ENCODE data around the gene TST.
A peak's percentile ranks its signal among the peaks of the same experiment; 100 is the strongest.

The TST gene

DNA sequence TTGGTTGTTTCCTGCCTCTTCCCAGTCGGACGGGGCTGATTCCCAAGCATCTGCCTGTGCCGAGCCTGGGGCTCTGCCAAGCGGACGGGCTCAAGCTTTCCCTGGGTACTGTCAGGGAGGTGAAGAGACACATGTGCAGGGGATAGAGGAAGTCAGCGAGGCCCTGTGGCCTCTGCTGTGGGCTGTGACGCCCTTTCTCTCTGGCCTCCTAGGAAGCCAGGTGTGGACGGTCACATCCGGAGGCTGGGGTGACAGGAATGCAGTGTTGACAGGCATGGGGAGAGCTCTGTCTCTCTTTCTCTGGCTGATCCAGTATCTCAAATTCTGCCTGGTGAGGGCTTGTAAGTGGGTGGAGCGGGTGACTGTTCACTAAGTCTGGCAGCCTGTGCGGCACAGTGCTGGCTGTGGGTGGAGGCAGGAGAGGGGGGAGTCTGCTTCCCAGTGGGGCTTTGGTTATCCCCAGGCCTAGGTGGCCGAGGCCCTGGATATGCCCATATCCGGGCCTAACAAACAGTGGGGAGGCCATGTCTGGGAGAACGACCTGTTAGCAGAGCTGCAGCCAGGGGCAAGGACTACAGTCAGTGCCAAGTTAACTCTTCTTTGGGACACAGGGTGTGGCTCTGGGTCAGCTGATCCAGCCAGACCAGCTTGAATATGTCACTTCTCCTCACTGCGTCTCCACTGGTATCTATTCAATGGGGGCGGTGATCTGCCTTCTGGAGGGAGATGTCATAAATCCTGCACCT, 34.2 kb upstream of the TST start:
- FAIRE-seq (no peak), DNase-seq (ENCODE audit: insufficient read length, low spot score) (no peak)
- TF ChIP-seq, protein P1, sequence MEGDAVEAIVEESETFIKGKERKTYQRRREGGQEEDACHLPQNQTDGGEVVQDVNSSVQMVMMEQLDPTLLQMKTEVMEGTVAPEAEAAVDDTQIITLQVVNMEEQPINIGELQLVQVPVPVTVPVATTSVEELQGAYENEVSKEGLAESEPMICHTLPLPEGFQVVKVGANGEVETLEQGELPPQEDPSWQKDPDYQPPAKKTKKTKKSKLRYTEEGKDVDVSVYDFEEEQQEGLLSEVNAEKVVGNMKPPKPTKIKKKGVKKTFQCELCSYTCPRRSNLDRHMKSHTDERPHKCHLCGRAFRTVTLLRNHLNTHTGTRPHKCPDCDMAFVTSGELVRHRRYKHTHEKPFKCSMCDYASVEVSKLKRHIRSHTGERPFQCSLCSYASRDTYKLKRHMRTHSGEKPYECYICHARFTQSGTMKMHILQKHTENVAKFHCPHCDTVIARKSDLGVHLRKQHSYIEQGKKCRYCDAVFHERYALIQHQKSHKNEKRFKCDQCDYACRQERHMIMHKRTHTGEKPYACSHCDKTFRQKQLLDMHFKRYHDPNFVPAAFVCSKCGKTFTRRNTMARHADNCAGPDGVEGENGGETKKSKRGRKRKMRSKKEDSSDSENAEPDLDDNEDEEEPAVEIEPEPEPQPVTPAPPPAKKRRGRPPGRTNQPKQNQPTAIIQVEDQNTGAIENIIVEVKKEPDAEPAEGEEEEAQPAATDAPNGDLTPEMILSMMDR (IDR thresholded peaks at IDR 0.05; ENCODE audit: insufficient read depth, missing control alignments) = no peak

DNA sequence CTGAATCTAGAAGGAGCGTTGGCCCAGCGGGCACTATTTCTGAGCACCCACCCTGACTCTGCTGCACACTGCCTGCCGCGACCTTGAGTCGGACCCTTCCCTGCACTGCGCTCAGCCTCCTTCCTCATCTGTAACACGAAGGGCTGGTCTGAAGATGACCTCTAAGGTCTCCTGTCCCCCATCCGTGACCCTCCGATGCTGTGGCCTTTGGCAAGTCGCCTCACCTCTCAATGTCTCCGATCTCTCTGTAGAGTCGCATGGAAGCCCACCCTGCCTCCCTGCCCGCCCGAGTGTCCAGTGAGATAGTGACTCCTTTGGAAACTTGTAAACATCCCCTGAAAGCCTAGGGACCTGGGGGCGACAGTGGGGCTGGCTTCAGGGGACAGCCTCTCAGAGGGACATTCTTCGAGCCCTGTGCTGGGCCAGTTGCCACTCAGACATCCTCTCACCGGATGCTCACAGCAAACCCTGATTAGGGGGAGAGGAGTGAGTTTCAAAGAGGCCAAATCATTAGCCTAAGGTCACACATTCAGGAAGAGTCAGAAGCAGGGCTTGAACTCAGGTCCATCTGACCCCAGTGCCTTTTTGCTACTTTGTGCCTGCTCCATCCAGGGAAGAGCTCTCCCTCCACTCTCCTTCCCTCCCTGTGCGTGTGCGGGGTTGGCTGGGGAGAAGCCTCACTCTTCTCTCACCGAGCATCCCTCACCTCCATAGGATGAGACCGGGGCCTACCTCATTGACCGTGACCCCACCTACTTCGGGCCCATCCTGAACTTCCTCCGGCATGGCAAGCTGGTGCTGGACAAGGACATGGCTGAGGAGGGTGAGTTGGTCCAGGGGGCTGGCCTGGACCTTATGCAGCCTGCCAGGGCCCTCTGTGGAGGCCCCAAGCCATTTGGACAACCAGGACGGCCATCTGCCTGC, 33.4 kb upstream of the TST start:
- TF ChIP-seq, protein P1 (IDR thresholded peaks at IDR 0.05; ENCODE audit: insufficient read depth, missing control alignments) = no peak
- DNase-seq (ENCODE audit: insufficient read length, low spot score) (no peak), FAIRE-seq (no peak)

DNA sequence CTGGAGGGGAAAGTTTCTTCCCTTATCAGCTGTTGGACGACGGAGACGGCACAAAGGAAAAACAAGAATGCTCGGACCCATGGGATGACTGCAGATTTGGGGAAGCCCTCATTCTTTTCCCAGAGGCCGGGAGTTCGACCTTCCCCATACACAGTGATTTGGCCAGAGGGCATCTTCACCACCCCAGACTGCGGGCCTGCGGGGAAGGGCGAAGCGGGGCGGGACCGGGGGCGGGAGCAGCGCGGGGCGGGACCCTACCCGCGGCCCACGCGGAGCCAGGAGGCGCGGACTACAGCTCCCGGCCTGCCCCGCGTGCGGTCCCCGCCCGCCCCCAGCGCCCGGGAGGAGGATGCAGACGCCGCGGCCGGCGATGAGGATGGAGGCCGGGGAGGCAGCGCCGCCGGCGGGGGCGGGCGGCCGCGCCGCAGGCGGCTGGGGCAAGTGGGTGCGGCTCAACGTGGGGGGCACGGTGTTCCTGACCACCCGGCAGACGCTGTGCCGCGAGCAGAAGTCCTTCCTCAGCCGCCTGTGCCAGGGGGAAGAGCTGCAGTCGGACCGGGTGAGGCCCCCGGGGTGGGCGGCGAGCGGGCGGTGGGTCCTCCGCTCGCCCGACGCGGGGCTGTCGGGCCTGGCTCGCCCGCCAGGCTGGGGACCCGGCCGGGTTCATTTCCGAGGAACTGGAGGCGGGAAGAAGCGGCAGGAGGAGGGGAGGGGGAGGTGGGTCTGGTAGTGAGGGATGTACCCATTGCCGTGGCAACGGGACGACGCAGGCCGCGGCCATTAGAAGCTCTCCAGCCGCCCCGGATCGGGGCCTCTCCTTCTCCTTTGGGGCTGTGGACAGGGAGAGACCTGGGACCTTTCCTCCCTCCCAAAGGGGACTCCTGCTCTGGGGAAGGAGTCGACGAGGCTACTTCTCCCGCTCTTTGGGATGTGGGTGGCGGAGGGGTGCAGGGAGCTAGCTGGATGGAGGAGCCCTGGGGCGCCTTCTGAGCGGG, 32.4 kb upstream of the TST start, which contains the start of gene KCTD17:
Gene KCTD17, plus strand, starts transcription at position 352 of the 995 bp plus-strand sequence. Its CDS starts 19 bp downstream, at position 371.
- TF ChIP-seq, protein P1 (IDR thresholded peaks at IDR 0.05; ENCODE audit: insufficient read depth, missing control alignments) = no peak
- DNase-seq (ENCODE audit: insufficient read length, low spot score) (peak; percentile 67), FAIRE-seq (no peak)

DNA sequence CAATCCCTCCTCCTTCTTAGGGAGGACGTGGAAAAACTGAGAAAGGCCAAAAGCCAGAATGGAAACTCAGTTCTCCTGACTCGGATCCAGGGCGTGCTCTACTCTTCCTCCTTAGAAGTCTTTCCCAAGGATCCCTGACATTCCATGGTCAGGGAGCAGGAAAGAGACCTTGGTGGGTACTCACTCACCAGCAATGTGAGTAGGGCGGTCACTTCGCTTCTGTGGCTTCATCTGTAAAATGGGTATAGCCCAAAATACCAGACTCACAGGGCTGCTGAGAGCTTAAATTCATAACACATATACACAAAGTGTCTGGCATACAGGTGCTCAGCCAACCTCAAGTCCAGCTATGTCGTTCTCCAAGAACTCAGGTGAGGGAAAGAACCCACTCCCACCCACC, 31.7 kb upstream of the TST start:
- no peak for FAIRE-seq
- TF ChIP-seq, protein P1 (IDR thresholded peaks at IDR 0.05; ENCODE audit: insufficient read depth, missing control alignments) = no peak
- no peak for DNase-seq (ENCODE audit: insufficient read length, low spot score)

DNA sequence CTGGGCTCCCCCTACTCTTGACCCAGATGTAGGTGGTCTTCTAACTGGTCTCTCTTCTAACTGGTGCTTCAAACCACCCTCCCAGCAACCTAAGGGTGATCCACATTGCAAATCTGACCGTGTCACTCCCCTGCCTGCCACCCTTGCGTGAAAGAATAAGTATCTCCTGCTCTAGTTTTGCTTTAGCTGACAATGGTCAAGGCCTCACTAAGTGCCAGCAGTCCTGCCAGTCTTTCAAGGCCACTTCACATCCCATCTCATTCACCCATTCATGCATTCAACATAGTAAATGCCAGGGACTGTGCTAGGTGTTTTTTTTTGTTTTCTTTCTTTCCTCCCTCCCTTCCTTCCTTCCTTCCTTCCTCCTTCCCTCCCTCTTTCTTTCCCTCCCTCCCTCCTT, 30.0 kb upstream of the TST start:
- TF ChIP-seq, protein P1 (IDR thresholded peaks at IDR 0.05; ENCODE audit: insufficient read depth, missing control alignments) = no peak
- no peak for FAIRE-seq
- DNase-seq (ENCODE audit: insufficient read length, low spot score) = no peak

DNA sequence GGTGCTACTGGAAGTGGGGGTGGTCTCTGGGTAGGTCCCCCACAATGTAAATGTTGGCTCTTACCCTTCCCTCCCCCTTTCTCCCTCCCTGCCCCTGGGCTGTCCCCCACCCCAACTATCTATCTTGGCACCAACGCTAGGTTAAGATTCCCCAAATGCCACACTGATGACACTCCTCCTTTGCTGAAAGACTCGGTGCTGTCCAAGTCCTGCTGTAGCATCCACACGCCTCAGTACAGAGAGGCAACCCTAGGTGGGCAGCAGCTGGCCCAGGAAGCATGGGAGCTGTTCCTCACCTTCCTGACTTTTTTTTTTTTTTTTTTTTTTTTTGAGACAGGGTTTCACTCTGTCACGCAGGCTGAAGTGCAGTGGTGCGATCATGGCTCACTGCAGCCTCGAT, 28.9 kb upstream of the TST start:
- TF ChIP-seq, protein P1 (IDR thresholded peaks at IDR 0.05; ENCODE audit: insufficient read depth, missing control alignments) = no peak
- FAIRE-seq (no peak), DNase-seq (ENCODE audit: insufficient read length, low spot score) (no peak)
